Kidney glomerular epithelial cell (primary cell): Measurements from ENCODE around the gene GMCL2.
A peak's percentile ranks its signal among the peaks of the same experiment; 100 is the strongest.
"Not testable (repeated sequence)": the region's sequence is repeated elsewhere in the genome, so short reads cannot be mapped to it uniquely, and the experiment has no call there.

Source experiments
- DNase-seq: peaks from one replicate; lab custom pipeline; 2025; lab: John Stamatoyannopoulos, UW

GMCL2 gene, protein sequence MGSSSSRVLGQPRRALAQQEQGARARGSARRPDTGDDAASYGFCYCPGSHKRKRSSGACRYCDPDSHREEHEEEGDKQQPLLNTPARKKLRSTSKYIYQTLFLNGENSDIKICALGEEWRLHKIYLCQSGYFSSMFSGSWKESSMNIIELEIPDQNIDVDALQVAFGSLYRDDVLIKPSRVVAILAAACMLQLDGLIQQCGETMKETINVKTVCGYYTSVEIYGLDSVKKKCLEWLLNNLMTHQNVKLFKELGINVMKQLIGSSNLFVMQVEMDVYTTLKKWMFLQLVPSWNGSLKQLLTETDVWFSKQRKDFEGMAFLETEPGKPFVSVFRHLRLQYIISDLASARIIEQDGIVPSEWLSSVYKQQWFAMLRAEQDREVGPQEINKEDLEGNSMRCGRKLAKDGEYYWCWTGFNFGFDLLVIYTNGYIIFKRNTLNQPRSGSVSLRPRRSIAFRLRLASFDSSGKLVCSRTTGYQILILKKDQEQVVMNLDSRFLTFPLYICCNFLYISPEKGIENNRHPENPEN

GRCh38 chr5:178187014-178187413, at the start of gene GMCL2:
TSS of gene GMCL2 (minus strand) at chr5:178187371. CDS start at chr5:178187299, 72 bp downstream.
- DNase-seq: no peak

- DNase-seq: no peak
These were observed 49.5 kb upstream of the GMCL2 start for GRCh38 chr5:178236679-178237078.

GRCh38 chr5:178236126-178236525, 49.0 kb upstream of the GMCL2 start:
- no peak for DNase-seq

- DNase-seq: no peak
These were observed 48.4 kb upstream of the GMCL2 start for GRCh38 chr5:178235588-178235974.

- peak; percentile 25 for DNase-seq
These were observed 47.8 kb upstream of the GMCL2 start for GRCh38 chr5:178234750-178235587.

DNA sequence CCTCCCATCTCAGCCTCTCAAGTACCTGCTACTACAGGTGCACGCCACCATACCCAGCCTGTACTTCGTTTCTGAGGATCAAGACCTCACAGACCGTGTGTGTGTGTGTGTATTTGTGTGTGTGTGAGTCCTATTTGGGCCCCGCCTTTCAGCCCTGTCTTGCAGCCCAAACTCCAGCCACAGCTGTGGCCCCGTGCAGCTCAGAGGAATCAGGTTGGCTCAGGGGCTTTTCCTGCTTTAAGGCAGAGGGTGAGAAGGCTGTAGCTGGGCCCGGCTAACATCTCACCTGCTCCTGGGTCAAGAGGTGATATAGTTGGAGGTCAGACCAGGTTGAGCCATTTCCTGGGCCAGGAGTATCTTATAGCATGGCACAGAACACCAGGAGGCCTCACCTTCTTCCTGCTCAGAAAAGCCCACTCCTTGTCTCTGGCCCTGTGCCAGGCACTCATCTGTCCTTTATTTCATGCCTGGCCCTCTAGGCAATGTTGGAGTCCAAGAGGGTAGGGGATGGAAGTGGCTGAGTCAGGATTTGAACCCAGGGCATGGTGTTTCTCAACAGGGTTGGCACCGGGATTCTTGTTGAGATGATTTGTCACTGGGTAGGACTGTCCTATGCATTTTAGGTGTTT, 47.1 kb upstream of the GMCL2 start:
- DNase-seq: no peak

GRCh38 chr5:178232920-178233429, 45.8 kb upstream of the GMCL2 start:
- no peak for DNase-seq

- DNase-seq: no peak
These were observed 45.2 kb upstream of the GMCL2 start, which contains the start of gene PHYKPL for GRCh38 chr5:178232124-178232919. TSS of gene PHYKPL (minus strand) at chr5:178232802. CDS start at chr5:178232550, 252 bp downstream.

DNA sequence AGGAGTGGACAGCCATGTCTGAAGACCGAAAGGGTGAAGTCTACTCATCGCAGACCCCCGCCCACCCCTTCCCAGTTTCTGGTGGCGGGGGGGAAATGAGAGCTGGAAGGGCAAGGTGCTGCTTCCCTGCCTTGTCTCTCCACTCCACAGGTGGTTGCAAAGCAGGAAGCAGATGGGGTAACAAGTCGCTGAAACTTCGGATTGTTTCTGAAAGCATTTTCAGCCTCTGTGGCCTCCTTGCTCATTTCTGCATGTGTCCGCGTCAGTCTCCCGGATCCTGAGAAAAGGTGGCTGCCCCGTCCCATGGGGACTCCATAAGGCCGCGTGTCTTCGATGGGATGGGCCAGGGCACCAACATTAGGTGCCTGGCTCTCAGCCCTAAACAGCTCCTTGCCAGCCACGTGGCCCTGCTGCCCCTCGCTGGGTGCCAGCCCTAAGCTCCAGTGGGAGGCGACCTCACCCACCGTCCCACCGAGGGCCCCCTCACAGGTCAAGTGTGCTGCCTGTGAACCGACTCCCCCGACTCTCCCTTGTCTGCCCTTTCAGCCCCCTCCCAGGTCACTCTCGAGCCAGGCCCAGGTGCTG, 44.5 kb upstream of the GMCL2 start:
- DNase-seq: no peak

DNA sequence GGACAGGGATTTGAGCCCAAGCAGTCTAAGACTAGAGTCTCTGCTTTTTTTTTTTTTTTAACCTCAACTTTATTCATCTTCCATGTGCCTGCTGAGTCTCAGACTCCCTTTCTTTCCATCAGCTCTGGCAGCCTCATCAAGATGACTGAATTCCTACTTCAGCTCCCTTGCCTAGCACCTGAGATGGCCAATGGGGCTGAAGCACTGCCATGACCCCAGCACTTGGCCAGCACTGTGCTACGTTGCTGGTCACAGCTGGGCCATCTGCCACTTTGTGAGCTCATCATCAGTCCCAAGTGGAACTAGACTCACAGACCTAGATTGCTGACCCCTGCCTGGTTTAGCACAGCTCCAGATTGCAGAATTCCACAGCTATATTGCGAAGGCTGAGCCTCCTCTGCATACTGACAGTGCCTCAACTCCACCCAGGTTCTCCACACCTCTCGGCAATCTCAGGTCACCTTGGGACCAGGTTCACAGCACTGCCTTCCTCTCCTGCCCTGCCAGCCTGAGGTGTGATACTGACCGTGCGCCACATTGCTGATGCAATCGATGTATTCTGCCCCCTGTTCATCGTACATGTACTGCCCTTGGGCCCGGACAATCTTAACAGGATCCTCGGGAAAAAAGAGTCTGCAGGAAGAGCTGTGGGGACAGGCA, 43.8 kb upstream of the GMCL2 start:
- no peak for DNase-seq

DNA sequence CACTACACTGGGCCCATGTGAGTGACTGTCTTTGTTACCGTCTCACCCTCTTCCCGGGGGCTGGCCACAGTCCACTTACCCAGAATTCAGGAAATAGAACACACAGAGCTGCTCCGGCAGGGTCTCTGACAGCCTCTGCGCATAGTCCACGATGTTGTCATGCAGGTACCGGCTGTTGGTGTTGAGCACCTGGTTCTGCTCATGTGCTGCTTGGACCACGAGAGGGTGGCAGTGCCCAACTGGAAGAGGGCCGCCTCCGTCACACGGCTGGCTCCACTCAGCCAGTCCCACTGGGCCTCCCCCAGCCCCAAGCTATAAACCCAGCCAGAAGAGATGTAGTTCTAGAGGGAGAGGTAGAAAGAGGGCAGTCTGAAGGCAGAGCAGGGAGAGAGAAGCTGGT, 42.7 kb upstream of the GMCL2 start:
- DNase-seq: no peak

DNA sequence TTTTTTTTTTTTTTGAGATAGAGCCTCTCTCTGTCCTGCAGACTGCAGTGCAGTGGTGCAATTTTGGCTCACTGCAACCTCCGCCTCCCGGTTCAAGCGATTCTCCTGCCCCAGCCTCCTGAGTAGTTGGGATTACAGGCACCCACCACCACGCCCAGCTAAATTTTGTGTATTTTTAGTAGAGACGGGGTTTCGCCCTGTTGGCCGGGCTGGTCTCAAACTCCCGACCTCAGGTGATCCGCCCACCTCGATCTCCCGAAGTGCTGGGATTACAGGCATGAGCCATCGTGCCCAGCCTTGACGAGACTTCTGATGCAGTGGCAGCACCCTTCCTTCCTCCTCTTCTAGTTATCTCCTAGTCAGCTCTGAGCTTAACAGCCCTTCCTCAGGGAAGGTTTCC, 41.9 kb upstream of the GMCL2 start:
- DNase-seq: not testable (repeated sequence)

- DNase-seq: no peak
These were observed 41.4 kb upstream of the GMCL2 start for GRCh38 chr5:178228609-178229008.

DNA sequence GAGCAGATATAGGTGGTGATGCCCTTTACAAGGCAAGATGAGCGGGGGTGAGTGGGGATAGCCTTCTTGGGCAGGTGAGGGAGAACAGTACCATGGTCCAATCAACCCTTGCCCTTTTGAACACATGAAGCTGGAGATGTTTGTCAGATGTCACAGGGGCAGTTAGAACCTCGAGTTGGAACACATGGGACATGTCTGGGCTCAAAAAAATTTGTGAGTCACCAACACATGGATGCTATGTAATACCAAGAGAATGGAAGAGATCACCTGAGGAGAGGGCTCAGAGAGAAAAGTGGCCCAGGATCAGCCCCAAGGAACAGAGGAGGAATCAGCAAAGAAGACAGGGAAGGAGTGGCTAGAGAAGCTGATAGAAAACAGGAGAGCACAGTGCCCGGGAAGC, 40.8 kb upstream of the GMCL2 start:
- no peak for DNase-seq

- no peak for DNase-seq
These were observed 40.0 kb upstream of the GMCL2 start for GRCh38 chr5:178227138-178227659.

GRCh38 chr5:178225174-178225573, 38.0 kb upstream of the GMCL2 start:
- DNase-seq: no peak

DNA sequence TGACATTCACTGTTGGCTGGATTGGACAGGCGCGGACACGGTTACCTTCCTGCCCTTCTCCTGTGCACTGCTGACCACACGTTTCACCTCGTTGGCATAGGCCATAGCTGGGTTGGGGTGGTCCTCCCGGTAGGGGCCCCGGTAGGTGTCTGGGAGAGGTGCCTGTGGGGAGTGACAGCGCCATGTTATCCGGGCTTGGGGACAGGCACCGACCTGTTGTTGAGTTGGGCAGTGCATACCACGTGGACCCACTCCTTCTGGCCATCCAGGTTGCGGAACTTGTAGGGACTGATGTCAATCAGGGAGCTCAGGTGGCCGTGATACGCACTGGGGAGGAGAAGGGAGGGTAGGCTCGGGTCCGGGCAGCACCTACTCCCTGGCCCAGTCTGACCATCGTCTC, 37.2 kb upstream of the GMCL2 start:
- DNase-seq: no peak

- DNase-seq: peak; percentile 9
These were observed 36.7 kb upstream of the GMCL2 start for GRCh38 chr5:178223828-178224335.

- DNase-seq: no peak
These were observed 36.1 kb upstream of the GMCL2 start for GRCh38 chr5:178223196-178223773.
